Motor neuron (in vitro differentiated cells): ENCODE data around the gene PRKCZ. TPM values are rescaled to one million over a fixed set of nuclear protein-coding genes. Genes with fewer than 3 reads are reported as not detected.

Experiments
- ATAC-seq, 8 experiments: fragments of 200-7000 bp; cut with Tn5 transposase; replicated peaks in 6 of 8; 2 replicates each; pipeline ENCODE4 v1.8.0; 2021; ENCODE audit warnings: mild to moderate bottlenecking in 8 of 8, moderate library complexity in 8 of 8
- H3K27ac ChIP-seq, 2 donors: fragments of 250-450 bp; sonication (Bioruptor Pico); 2 replicates each; pipeline ENCODE4 v1.9.0; 2021; ENCODE audit warnings: antibody characterized with exemption in 2 of 2, mild to moderate bottlenecking in 2 of 2, moderate library complexity in 1 of 2
- H3K4me1 ChIP-seq, 2 donors: fragments of 250-450 bp; sonication (Bioruptor Pico); replicated peaks in 1 of 2; 2 replicates each; pipeline ENCODE4 v1.6.1; 2021; ENCODE audit warnings: antibody characterized with exemption in 2 of 2, mild to moderate bottlenecking in 2 of 2, moderate library complexity in 1 of 2
- H3K4me3 ChIP-seq, 5 donors: fragments of 250-450 bp; sonication (Bioruptor Pico); 2 replicates each; pipeline ENCODE4 v1.9.0; 2021; ENCODE audit warnings: antibody characterized with exemption in 5 of 5, mild to moderate bottlenecking in 5 of 5, moderate library complexity in 4 of 5
- WGBS, 10 experiments: fragments of 450-650 bp; shearing (Covaris generic); methylation state at CpG; one replicate each; pipeline ENCODE4 v1.0.0; 2022; 5-methylcytosine and 5-hydroxymethylcytosine counted together
- in situ Hi-C, 9 experiments: fragments of 400-800 bp; cut with MboI; loops; one replicate each; pipeline ENCODE4 v1.15.0; 2021; ENCODE audit warnings: low sequenced_read_pairs in 9 of 9, low pct_unique_long_range_greater_than_20kb in 2 of 9; ENCODE audit not compliant: unreplicated experiment in 9 of 9
- total RNA-seq, 8 experiments: library from RNA; unstranded; fragments of 300-600 nt; gene quantifications; 2 replicates each; pipeline versions ENCODE4 v1.2.3 to v1.2.4, GENCODE V29; 2022

The PRKCZ gene
- total RNA-seq, 8 experiments from 2014 or later = 1.1 to 39.0 (median 23.6) TPM

DNA sequence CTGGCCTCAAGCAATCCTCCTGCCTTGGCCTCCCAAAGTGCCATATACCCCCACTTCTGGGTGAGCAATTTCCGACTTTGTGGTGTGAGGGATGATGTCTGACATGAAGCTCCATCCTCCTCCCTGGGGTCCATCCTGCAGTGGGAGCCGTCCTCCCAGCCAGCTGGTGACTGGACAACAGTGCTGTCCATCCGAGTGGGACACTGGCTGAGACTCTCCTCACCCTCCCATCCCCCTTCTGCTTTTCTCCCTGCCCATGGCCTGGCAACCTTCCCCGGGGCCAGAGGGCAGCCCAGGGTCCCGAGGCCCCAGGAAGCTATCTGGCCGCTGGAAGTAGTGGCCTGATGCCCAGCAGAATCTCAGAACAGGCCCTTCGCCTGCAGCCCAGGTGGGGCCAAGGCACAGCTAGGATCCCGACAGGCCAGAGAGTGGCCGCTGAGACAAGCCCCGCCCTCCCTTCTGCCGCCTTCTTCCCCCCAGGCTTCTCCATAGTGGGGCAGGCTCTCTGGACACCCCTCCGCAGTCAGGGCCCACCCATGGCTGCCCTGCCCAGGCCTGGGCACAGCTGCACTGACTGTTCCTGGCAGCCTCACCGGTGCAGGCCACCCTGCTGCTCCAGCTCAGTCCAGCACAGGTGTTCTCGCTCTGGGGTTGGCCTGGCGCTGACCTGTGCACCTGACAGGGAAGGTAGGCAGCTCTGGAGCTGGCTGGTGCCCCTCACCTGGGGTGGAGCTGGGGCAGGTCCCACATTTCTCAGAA lies 152.8 kb downstream of the PRKCZ start:
- Histone ChIP-seq H3K27ac (no peak overlapping the region), H3K4me3 (no peak overlapping the region), H3K4me1 (peaks cover 38 to 54% of the 10 kb centered on the region in 2 donors)
- WGBS, 10 experiments = 76 to 90% (median 80%) methylated on average over 2 to 7 of the region's 15 CpGs; no CpG with 5 or more reads in 5 of the 10 experiments
- no peak for ATAC-seq
- in situ Hi-C loops = loop anchor here in 2 of 9 experiments (25.0 kb wide), 2 partner anchors 159 to 184 kb away; partner anchors contain the start of genes MORN1 (in 1 of the 2) and RER1 (in 1 of the 2)

DNA sequence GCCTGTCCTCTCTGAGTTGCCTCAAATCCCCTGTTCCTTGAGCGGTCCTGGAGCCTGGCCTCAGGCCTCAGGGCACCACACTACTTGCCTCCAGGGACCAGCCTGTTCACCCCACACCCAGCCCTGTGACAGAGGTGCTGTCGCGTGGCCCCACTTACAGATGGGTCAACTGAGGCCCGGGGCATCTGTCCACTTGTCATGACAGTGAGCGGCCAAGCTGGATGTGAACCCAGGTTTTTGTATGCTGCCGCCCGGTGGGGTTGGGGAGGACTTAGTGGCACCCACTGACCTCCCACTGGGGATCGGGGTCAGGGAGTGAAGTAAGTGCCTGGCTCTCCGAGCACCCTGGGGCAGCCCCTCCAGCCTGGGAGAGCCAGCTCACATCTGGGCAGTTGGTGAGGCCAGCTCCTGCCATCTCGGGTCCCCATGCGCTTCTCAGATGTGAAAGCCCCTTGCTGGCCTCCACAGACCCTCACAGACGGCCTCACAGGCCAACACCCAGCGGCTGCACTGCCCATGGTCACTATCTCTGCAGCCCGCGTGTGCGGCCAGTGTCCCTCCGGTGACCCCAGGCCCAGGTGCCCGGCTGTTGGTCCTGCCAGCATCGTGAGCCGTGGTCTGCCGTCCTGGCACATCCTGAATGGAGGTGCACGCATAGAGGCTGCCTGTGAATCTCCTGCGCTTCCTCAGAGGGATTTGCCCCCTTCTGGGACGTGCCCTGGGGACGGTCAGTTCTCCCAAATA lies 153.6 kb downstream of the PRKCZ start:
- in situ Hi-C loops = loop anchor here in 2 of 9 experiments (25.0 kb wide), 2 partner anchors 158 to 183 kb away; partner anchors contain the start of genes MORN1 (in 1 of the 2) and RER1 (in 1 of the 2)
- H3K4me1 ChIP-seq = peaks cover 32 to 56% of the 10 kb centered on the region in 2 donors
- ATAC-seq = no peak
- peak overlapping the region; percentile 28 to 72 for H3K27ac ChIP-seq
- peak overlapping the region; percentile 17 to 35 (median 30) for H3K4me3 ChIP-seq
- WGBS, 10 experiments = 23 to 100% (median 60%) methylated on average over 1 to 10 of the region's 25 CpGs; no CpG with 5 or more reads in 3 of the 10 experiments

DNA sequence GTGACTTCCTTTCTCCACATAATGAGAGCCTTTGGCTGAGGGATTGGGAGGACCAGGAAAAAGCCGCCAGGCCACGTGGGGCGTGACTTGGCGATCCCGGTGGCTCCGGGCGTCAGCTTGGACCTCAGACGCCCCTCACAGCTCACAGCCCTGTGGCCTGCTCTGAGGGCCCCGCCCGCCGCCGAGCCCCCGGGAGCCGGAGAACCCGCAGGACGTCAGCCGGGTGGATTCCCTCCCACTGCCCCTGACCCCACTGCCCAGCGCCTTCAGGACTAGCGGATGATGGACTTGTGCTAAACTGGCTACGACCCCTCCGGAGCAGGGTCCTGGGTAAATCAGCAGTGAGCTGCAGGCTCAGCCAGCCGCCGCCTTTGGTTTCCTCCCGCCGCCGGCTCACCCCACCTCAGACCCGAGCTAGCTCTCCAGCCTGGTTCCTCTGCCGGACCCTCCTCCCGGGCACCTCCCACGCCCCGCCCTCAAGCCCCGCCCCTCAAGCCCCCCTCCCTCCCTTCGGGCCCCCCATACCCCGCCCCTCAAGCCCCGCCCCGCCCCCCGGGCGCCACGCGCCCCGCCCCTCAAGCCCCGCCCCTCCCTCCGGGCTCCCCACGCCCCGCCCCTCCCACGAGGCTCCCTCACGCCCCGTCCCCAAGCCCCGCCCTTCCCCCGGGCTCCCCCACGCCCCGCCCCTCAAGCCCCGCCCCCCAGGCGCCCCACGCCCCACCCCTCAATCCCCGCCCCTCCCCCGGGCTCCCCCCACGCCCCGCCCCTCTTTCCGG lies 154.4 kb downstream of the PRKCZ start:
- Histone ChIP-seq H3K27ac (peak overlapping the region; percentile 28 to 72), H3K4me3 (peak overlapping the region; percentile 17 to 35 (median 30)), H3K4me1 (peaks cover 31 to 56% of the 10 kb centered on the region in 2 donors)
- ATAC-seq = peak; percentile 9 to 73 (median 64)
- 0 to 5% (median 0%) methylated on average over 1 to 14 of the region's 60 CpGs; no CpG with 5 or more reads in 6 of the 10 experiments for WGBS, 10 experiments
- in situ Hi-C loops = loop anchor here in 2 of 9 experiments (25.0 kb wide), 2 partner anchors 158 to 183 kb away; partner anchors contain the start of genes MORN1 (in 1 of the 2) and RER1 (in 1 of the 2)

DNA sequence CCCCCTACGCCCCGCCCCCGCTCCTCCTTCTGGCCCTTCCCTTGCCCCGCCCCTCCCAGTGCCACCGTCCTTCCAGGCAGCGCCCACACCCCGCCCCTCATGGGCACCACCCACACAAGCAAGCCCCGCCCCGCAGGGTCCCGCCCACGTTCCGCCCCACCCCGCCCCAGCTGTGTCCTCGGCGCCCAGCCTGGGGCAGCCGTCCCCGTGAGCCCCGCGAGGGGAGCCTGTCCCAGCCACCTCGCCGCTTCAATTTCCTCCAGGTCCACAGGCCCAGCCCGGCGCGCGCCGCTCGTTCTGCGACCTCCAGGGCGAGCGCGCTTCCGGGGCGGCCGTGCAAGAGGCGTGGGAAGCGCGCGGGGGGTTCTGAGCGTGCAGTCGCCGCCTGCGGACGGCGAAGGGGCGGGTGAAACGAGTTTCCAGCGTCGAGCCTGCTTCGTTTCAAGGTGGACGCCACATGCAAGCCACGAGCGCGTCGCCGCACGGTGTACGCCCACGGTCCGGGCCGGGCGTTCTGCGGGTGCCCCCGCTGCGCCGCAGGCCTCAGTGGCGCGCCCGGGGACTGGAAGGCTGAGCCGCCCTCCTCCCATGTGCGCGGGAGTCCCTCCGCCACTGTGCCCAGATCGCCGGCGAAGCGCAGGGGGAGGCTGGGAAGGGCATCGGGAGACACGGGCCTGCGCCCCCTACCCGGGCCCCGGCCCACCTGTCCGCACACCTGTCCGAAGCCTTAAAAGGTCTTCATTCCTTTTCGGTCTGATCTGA lies 155.2 kb downstream of the PRKCZ start:
- Histone ChIP-seq H3K4me3 (peak overlapping the region; percentile 2 to 17 (median 14)), H3K27ac (peak overlapping the region; percentile 17 to 19), H3K4me1 (peaks cover 28 to 56% of the 10 kb centered on the region in 2 donors)
- peak; percentile 25 to 73 (median 65) for ATAC-seq
- in situ Hi-C loops = loop anchor here in 2 of 9 experiments (25.0 kb wide), 2 partner anchors 157 to 182 kb away; partner anchors contain the start of genes MORN1 (in 1 of the 2) and RER1 (in 1 of the 2)
- 8 to 56% (median 21%) methylated on average over 4 to 20 of the region's 84 CpGs; no CpG with 5 or more reads in 7 of the 10 experiments for WGBS, 10 experiments

DNA sequence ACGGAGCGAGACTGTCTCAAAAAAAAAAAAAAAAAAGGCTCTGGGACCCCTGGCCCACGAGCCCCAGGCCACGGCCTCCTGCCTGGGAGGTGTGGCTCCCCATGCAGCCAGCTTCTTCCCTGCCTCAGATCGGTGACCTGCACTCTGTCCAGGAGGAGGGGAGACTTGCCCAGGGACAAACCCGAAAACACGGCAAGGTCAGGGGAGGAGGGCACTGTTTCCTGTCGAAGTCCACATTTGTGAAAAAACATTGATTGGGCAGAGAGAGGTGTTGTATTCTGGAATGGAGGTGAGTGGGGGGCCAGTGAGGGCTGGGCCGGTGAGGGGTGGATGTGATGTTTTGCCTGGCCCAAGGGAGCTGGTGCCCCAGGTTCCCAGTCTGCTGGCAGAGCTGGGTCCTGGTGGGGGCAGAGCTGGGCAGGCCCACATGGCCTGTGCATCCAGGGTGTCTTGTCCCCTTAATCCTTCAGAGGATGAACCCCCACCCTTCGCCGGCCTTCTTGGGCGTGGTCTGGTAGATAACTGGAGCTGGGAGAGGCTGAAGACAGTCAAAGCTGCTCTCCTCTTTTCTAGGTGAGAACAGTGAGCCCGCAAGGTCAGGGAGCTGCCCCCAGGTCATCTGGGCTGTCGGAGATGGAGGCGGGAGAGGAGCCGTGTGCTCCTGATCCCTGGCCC lies 156.7 kb downstream of the PRKCZ start:
- in situ Hi-C loops = loop anchor here in 2 of 9 experiments (25.0 kb wide), 2 partner anchors 155 to 180 kb away; partner anchors contain the start of genes MORN1 (in 1 of the 2) and RER1 (in 1 of the 2)
- no peak for ATAC-seq
- 39 to 100% (median 65%) methylated on average over 1 to 8 of the region's 16 CpGs; no CpG with 5 or more reads in 5 of the 10 experiments for WGBS, 10 experiments
- Histone ChIP-seq H3K4me3 (no peak overlapping the region), H3K27ac (no peak overlapping the region), H3K4me1 (peaks cover 31 to 58% of the 10 kb centered on the region in 2 donors)

DNA sequence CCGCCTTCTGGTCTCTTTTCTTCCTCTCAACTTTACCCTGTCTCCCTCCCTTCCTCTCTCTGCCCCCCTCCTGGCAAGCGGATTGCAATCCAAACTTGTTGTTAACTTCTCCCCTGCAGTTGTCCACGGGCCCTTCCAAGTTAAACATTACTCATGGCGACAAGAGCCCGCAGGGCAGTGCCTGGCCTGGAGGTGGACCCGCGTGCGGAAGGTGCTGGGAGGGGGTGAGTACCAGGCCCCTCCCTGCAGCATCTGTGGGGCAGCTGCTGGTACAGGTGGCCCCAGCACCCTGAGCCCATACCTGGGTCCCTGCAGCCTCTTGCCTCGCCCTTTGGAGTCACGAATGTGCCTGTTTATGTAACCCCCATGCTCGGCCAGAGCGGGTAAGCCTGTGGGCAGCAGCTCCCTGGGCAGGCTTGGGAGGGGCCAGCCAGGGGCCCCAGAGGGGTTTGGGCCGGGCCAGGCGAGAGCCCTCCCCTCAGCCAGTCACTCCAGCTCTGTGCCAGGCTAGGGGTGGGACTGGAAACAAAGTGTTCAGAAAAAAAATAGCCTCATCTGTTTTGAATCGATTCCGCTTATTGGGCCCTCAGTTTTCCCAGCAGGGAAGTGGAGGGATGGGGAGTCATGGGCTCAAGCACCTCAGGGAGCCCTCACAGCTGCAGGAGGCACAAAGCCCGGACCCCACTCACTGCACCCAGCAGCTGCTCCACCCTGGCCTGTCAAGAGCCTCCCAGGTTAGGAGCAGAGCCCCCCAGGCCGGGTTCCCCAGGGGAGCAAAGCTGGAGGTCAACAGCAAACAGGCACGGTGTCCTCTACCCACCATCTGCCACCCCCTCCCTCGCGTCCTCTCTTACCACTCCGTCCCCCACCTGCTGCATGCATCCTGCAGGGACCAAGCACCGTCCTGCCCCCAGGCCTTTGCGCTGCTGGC lies 158.4 kb downstream of the PRKCZ start:
- H3K27ac ChIP-seq = peak overlapping the region in 1 of 2 donors; percentile 28
- WGBS, 10 experiments = 5 to 80% (median 57%) methylated on average over 2 to 13 of the region's 24 CpGs; no CpG with 5 or more reads in 3 of the 10 experiments
- no peak overlapping the region for H3K4me3 ChIP-seq
- in situ Hi-C loops = loop anchor here in 2 of 9 experiments (25.0 kb wide), 2 partner anchors 154 to 179 kb away; partner anchors contain the start of genes MORN1 (in 1 of the 2) and RER1 (in 1 of the 2)
- peaks cover 40 to 67% of the 10 kb centered on the region in 2 donors for H3K4me1 ChIP-seq
- peak in 1 of 8 experiments; percentile 18 for ATAC-seq

DNA sequence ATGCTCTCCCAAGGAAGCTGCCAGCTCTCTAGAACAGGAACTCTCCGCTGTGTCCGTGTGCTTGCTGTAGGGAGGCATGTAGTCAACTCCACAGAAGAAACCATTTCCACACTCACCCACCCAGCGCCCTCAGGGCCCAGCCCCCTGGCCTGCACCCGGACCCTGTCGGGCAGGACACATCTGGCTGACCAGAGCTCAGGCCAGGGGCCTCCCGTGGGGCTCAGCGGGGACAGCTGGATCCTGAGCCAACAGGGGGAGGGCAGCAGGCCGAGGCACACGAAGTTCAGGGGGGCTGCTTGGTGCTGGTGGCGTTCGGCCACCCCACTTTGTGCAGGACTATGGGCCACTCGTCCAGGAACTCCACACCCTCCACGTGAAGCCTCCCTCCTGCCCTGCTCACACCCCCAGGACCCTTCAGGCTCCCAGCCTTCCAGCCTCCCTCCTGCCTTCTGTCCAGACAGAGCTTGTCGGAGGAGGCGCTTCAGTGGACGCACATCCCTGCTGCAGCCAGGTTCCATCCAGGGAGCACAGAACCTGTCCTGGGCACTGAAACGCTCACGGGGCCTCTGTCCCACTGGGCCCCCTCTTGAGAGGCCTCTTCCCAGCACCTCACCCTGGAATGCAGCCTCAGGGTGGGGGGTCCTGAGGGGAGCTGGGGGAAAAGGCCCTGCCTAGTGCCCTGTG lies 159.3 kb downstream of the PRKCZ start:
- ATAC-seq = no peak
- Histone ChIP-seq H3K27ac (peak overlapping the region in 1 of 2 donors; percentile 28), H3K4me1 (peaks cover 41 to 68% of the 10 kb centered on the region in 2 donors), H3K4me3 (no peak overlapping the region)
- WGBS, 10 experiments = 37 to 70% (median 53%) methylated on average over 2 to 5 of the region's 18 CpGs; no CpG with 5 or more reads in 6 of the 10 experiments
- in situ Hi-C loops = loop anchor here in 2 of 9 experiments (25.0 kb wide), 2 partner anchors 153 to 178 kb away; partner anchors contain the start of genes MORN1 (in 1 of the 2) and RER1 (in 1 of the 2)

DNA sequence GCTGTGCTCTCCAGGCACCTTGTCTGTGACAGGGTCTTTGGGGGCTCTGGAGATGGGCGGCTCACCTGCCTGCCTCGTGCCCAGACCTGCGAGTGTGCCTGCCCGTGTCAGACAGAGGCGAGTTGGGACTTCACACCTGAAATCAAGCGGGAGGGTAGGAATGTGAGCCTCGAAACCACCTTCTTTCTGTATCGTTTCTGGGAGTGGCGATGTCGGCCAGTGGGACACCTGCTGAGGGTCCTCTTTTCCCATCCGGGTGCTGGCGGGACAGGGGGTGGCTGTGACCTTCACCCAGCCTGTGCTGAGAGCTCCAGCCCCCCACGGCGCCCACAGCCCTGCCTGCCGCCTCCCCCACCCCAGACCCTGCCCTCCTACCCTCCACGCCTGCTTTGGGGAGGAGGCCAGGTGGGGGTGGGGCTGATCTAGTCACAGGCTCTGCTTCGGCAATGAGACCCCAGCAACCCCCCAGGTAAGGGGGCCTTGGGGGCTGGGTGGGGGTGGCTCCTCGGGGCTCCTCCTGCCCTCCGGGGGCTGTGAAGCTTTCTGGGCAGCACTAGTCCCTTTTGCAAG lies 160.0 kb downstream of the PRKCZ start:
- no CpG with 5 or more reads among the region's 19 CpGs for WGBS, 10 experiments
- in situ Hi-C loops = loop anchor here in 2 of 9 experiments (25.0 kb wide), 2 partner anchors 152 to 177 kb away; partner anchors contain the start of genes MORN1 (in 1 of the 2) and RER1 (in 1 of the 2)
- Histone ChIP-seq H3K4me1 (peaks cover 47 to 74% of the 10 kb centered on the region in 2 donors), H3K4me3 (no peak overlapping the region), H3K27ac (peak overlapping the region in 1 of 2 donors; percentile 28)
- no peak for ATAC-seq

DNA sequence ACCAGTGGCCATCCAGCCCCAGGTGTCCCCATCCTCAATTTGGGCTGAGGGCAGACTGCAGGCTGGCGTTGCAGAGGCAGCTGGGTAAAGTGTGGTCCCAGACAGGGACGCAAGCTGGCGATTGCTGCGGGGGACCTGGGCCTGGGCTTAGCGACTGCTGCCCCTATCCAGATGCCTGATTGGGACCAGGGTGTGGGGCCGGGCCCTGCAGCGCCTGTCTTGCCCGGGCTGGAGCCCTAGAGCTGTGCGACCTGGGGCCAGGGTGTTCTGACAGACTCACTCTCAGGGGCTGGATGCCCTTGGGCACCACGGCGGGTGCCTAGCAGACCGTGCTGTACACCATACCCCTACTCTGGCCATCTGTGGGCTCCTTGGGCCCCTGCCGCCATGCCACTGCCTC lies 160.6 kb downstream of the PRKCZ start:
- in situ Hi-C loops = loop anchor here in 2 of 9 experiments (25.0 kb wide), 2 partner anchors 152 to 177 kb away; partner anchors contain the start of genes MORN1 (in 1 of the 2) and RER1 (in 1 of the 2)
- WGBS, 10 experiments = 84 to 100% (median 91%) methylated on average over 1 to 10 of the region's 13 CpGs; no CpG with 5 or more reads in 5 of the 10 experiments
- no peak overlapping the region for H3K4me3 ChIP-seq
- no peak overlapping the region for H3K27ac ChIP-seq
- peaks cover 46 to 72% of the 10 kb centered on the region in 2 donors for H3K4me1 ChIP-seq
- ATAC-seq = no peak
